PC-9 (cell line): Measurements from ENCODE around the gene MYO10.

Experiments
- CTCF ChIP-seq: fragments of 200-600 bp; sonication (generic); conservative IDR thresholded peaks from 2 replicates; pipeline ENCODE4 v1.6.1; 2017; ENCODE audit warnings: mixed run types, antibody characterized with exemption, mild to moderate bottlenecking, moderate library complexity
- EZH2 ChIP-seq: fragments of 200-600 bp; sonication (generic); IDR thresholded peaks from 2 replicates; pipeline ENCODE4 v1.8.0; 2017; ENCODE audit warnings: antibody characterized with exemption, low read depth

GRCh38 chr5:16749626-16750025, 186.5 kb downstream of the MYO10 start:
- no peak for TF ChIP-seq CTCF
- TF ChIP-seq EZH2: no peak
